HEK293 (cell line): ENCODE data around the gene CCL4.

Experiments
- CTCF ChIA-PET: fragments of 350-600 bp; formaldehyde crosslinking; extraction: SDS; loops from one replicate; lab custom pipeline; 2021; ENCODE audit warnings: antibody characterized with exemption; lab: Yijun Ruan, JAX
- POLR2A ChIA-PET: fragments of 300-600 bp; formaldehyde crosslinking; extraction: SDS; loops from one replicate; lab custom pipeline; 2020; ENCODE audit warnings: antibody characterized with exemption, inconsistent platforms; lab: Yijun Ruan, JAX
- H3K27ac ChIP-seq: fragments of 200-500 bp; sonication (Bioruptor generic); 2 replicates; pipeline ENCODE4 v1.5.1; 2014; ENCODE audit warnings: low read depth, low read length, control low read depth, inconsistent platforms; ENCODE audit errors: extremely low read depth
- H3K36me3 ChIP-seq, 2 experiments: fragments of 200-500 bp in 1 of 2; sonication (Bioruptor generic) in 1 of 2; 1 replicate in 1 of 2; 2 replicates in 1 of 2; pipeline ENCODE4 v1.5.1; 2014 to 2017; ENCODE audit warnings: inconsistent platforms in 2 of 2, low read length in 2 of 2; ENCODE audit not compliant: control insufficient read depth in 2 of 2, insufficient read depth in 1 of 2
- H3K4me1 ChIP-seq: fragments of 200-500 bp; sonication (Bioruptor generic); 2 replicates; pipeline ENCODE4 v1.5.1; 2014; ENCODE audit warnings: mild to moderate bottlenecking, low read length, inconsistent platforms; ENCODE audit not compliant: control insufficient read depth, insufficient read depth
- H3K4me3 ChIP-seq: 2 replicates; pipeline ENCODE4 v1.5.1; 2011; ENCODE audit warnings: low read depth, mild to moderate bottlenecking, control low read depth, low read length, moderate library complexity
- H3K9me3 ChIP-seq: fragments of 200-500 bp; sonication (Bioruptor generic); 2 replicates; pipeline ENCODE4 v1.5.1; 2014; ENCODE audit warnings: low read depth, low read length, inconsistent platforms; ENCODE audit not compliant: control insufficient read depth, insufficient read depth
- BCL11A ChIP-seq: fragments of 450-650 bp; formaldehyde crosslinking; IDR thresholded peaks from 2 replicates; pipeline ENCODE4 v1.5.1; 2016; ENCODE audit warnings: low read depth, missing biosample characterization, missing genetic modification characterization
- BCL11B ChIP-seq: fragments of 450-650 bp; formaldehyde crosslinking; IDR thresholded peaks from 2 replicates; pipeline ENCODE4 v1.5.1; 2016; ENCODE audit warnings: low read depth, missing biosample characterization, missing genetic modification characterization
- HIC1 ChIP-seq: fragments of 450-650 bp; formaldehyde crosslinking; IDR thresholded peaks from 2 replicates; pipeline ENCODE4 v1.5.1; 2016; ENCODE audit warnings: missing biosample characterization, missing genetic modification characterization
- HOXA7 ChIP-seq: sonication (generic); formaldehyde crosslinking; IDR thresholded peaks from 2 replicates; pipeline ENCODE4 v1.8.1; 2022; ENCODE audit warnings: missing genetic modification reagents, borderline replicate concordance
- HOXD13 ChIP-seq: sonication (generic); formaldehyde crosslinking; IDR thresholded peaks from 2 replicates; pipeline ENCODE4 v1.8.0; 2022; ENCODE audit warnings: missing genetic modification reagents, borderline replicate concordance
- KLF10 ChIP-seq: fragments of 450-650 bp; IDR thresholded peaks from 2 replicates; pipeline ENCODE4 v1.5.1; 2018; ENCODE audit warnings: missing biosample characterization, mild to moderate bottlenecking, missing genetic modification characterization
- KLF8 ChIP-seq: fragments of 450-650 bp; formaldehyde crosslinking; IDR thresholded peaks from 2 replicates; pipeline ENCODE4 v1.5.1; 2016; ENCODE audit warnings: missing biosample characterization, missing genetic modification characterization
- SP7 ChIP-seq: fragments of 450-650 bp; formaldehyde crosslinking; IDR thresholded peaks from 2 replicates; pipeline ENCODE4 v1.5.1; 2016; ENCODE audit warnings: missing biosample characterization, missing genetic modification characterization
- ZFP37 ChIP-seq: fragments of 450-650 bp; formaldehyde crosslinking; IDR thresholded peaks from 2 replicates; pipeline ENCODE4 v1.5.1; 2016; ENCODE audit warnings: missing biosample characterization, missing genetic modification characterization
- ZNF19 ChIP-seq: fragments of 450-650 bp; formaldehyde crosslinking; IDR thresholded peaks from 2 replicates; pipeline ENCODE4; 2016; ENCODE audit warnings: missing biosample characterization, missing genetic modification characterization, low read depth
- ZNF280C ChIP-seq: fragments of 450-650 bp; formaldehyde crosslinking; IDR thresholded peaks from 2 replicates; pipeline ENCODE4 v1.5.1; 2016; ENCODE audit warnings: missing biosample characterization, missing genetic modification characterization
- ZNF292 ChIP-seq: fragments of 450-650 bp; formaldehyde crosslinking; IDR thresholded peaks from 2 replicates; pipeline ENCODE4 v1.5.1; 2016; ENCODE audit warnings: low read depth, missing biosample characterization, missing genetic modification characterization, borderline replicate concordance
- ZNF530 ChIP-seq: fragments of 450-650 bp; formaldehyde crosslinking; IDR thresholded peaks from 2 replicates; pipeline ENCODE4 v1.5.1; 2016; ENCODE audit warnings: low read depth, missing biosample characterization, missing genetic modification characterization
- ZNF610 ChIP-seq: fragments of 450-650 bp; formaldehyde crosslinking; IDR thresholded peaks from 2 replicates; pipeline ENCODE4 v1.5.1; 2016; ENCODE audit warnings: missing biosample characterization, missing genetic modification characterization, borderline replicate concordance
- ZSCAN18 ChIP-seq: fragments of 450-650 bp; formaldehyde crosslinking; IDR thresholded peaks from 2 replicates; pipeline ENCODE4 v1.5.1; 2016; ENCODE audit warnings: missing biosample characterization, missing genetic modification characterization
- ZSCAN23 ChIP-seq: fragments of 450-650 bp; formaldehyde crosslinking; IDR thresholded peaks from 2 replicates; pipeline ENCODE4 v1.5.1; 2016; ENCODE audit warnings: missing biosample characterization, missing genetic modification characterization
- TF ChIP-seq, protein P1 (sequence below): fragments of 450-650 bp; formaldehyde crosslinking; IDR thresholded peaks from 2 replicates; pipeline ENCODE4 v1.5.1; 2017; ENCODE audit warnings: missing biosample characterization, missing genetic modification characterization
- TF ChIP-seq, protein P2 (sequence below): fragments of 450-650 bp; formaldehyde crosslinking; IDR thresholded peaks from 2 replicates; pipeline ENCODE4 v1.5.1; 2016; ENCODE audit warnings: missing biosample characterization, missing genetic modification characterization

Gene CCL4

DNA sequence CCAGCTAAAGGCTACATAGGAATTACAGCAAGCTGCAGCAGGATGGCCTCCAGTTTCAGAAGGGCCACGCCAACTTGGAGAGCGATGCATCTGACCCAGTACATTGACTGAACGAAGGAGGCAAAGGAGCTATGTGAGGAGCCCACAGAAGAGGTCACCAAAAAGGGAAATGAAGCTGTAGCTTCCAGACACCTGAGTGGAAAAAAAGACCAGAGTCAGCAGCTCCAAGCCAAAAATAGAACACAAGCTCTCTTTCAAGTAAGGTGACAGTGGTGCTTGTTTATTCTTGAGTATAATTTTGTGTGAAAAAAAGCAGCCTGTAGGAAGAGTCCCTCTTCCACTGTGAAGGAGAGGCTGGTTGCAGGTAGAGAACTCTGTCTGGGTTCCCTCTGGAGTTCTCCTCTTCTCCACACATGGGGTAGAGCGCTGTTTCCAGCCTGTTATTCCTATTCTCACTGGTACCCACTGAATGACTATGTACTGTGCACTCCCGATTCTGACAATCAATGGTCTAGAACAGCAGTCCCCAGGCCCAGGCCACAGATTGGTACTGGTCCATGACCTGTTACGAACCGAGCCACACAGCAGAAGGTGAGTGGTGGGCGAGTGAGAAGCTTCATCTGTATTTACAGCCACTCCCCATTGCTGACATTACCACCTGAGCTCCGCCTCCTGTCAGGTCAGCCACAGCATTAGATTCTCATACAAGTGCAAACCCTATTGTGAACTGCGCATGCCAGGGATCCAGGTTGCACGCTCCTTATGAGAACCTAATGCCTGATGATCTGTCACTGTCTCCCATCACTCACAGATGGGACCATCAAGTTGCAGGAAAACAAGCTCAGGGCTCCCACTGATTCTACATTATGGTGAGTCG, 15.1 kb downstream of the CCL4 start:
- TF ChIP-seq, protein P1, sequence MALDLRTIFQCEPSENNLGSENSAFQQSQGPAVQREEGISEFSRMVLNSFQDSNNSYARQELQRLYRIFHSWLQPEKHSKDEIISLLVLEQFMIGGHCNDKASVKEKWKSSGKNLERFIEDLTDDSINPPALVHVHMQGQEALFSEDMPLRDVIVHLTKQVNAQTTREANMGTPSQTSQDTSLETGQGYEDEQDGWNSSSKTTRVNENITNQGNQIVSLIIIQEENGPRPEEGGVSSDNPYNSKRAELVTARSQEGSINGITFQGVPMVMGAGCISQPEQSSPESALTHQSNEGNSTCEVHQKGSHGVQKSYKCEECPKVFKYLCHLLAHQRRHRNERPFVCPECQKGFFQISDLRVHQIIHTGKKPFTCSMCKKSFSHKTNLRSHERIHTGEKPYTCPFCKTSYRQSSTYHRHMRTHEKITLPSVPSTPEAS (tag by site-specific recombination): no peak
- peak; percentile 99 for TF ChIP-seq ZNF610 (tag by site-specific recombination)
- Histone ChIP-seq H3K4me3 (no peak overlapping the region), H3K9me3 (no peaks in the 10 kb centered on the region), H3K4me1 (peaks cover 3% of the 10 kb centered on the region; the same call in 1 of the 2 replicates), H3K27ac (no peak overlapping the region), H3K36me3 (no peaks in the 10 kb centered on the region)
- ChIA-PET POLR2A (interaction anchor here (0.6 to 1.1 kb wide), 2 partner anchors 54 to 64 kb away, joined by 3 read pairs; no protein-coding TSS in a partner anchor), CTCF (interaction anchor here (0.6 to 3.1 kb wide), 10 partner anchors 14 to 929 kb away, joined by 3 to 37 read pairs (median 4); no protein-coding TSS in a partner anchor)

- ChIA-PET CTCF (interaction anchor here (0.6 to 3.1 kb wide), 11 partner anchors 8 to 172 kb away, joined by 3 to 37 read pairs (median 4); no protein-coding TSS in a partner anchor), POLR2A (no interaction called here)
- Histone ChIP-seq H3K4me3 (no peak overlapping the region), H3K4me1 (peaks cover 3% of the 10 kb centered on the region; the same call in 1 of the 2 replicates), H3K27ac (no peak overlapping the region), H3K36me3 (no peaks in the 10 kb centered on the region)
- TF ChIP-seq, protein P2, sequence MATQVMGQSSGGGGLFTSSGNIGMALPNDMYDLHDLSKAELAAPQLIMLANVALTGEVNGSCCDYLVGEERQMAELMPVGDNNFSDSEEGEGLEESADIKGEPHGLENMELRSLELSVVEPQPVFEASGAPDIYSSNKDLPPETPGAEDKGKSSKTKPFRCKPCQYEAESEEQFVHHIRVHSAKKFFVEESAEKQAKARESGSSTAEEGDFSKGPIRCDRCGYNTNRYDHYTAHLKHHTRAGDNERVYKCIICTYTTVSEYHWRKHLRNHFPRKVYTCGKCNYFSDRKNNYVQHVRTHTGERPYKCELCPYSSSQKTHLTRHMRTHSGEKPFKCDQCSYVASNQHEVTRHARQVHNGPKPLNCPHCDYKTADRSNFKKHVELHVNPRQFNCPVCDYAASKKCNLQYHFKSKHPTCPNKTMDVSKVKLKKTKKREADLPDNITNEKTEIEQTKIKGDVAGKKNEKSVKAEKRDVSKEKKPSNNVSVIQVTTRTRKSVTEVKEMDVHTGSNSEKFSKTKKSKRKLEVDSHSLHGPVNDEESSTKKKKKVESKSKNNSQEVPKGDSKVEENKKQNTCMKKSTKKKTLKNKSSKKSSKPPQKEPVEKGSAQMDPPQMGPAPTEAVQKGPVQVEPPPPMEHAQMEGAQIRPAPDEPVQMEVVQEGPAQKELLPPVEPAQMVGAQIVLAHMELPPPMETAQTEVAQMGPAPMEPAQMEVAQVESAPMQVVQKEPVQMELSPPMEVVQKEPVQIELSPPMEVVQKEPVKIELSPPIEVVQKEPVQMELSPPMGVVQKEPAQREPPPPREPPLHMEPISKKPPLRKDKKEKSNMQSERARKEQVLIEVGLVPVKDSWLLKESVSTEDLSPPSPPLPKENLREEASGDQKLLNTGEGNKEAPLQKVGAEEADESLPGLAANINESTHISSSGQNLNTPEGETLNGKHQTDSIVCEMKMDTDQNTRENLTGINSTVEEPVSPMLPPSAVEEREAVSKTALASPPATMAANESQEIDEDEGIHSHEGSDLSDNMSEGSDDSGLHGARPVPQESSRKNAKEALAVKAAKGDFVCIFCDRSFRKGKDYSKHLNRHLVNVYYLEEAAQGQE (tag by site-specific recombination): no peak
- TF ChIP-seq ZNF530 (tag by site-specific recombination) (no peak), ZFP37 (tag by site-specific recombination) (no peak), BCL11B (no peak), ZNF280C (tag by site-specific recombination) (no peak), ZNF19 (no peak), HIC1 (tag by site-specific recombination) (no peak), SP7 (tag by site-specific recombination) (no peak), BCL11A (no peak), HOXD13 (CRISPR knock-in tag) (no peak), KLF10 (tag by site-specific recombination) (no peak), ZSCAN18 (tag by site-specific recombination) (no peak), HOXA7 (CRISPR knock-in tag) (no peak), KLF8 (tag by site-specific recombination) (no peak), ZNF292 (tag by site-specific recombination) (no peak), ZSCAN23 (no peak)
- TF ChIP-seq, all 188 proteins: peak for 0
- H3K9me3 ChIP-seq: no peaks in the 10 kb centered on the region
These were observed 16.6 kb downstream of the CCL4 start for GRCh38 chr17:36120221-36120620.
